ENCODE data around the gene CDCP2.
"Not testable (repeated sequence)": the region's sequence is repeated elsewhere in the genome, so short reads cannot be mapped to it uniquely, and the experiment has no call there.

Gene CDCP2

GRCh38 chr1:54167422-54168139 is 14.8 kb upstream of the CDCP2 start:
- TF ChIP-seq CTCF (IDR thresholded peaks at IDR 0.05; ENCODE audit: extremely low read depth, missing control alignments): no peak
- DNase-seq (ENCODE audit: low spot score): no peak

GRCh38 chr1:54166357-54166756 is 13.6 kb upstream of the CDCP2 start:
- not testable (repeated sequence) for DNase-seq (ENCODE audit: low spot score)

- no peak for DNase-seq (ENCODE audit: low spot score)
- no peak for TF ChIP-seq CTCF (IDR thresholded peaks at IDR 0.05; ENCODE audit: extremely low read depth, missing control alignments)
Measured at GRCh38 chr1:54165146-54165545, 12.3 kb upstream of the CDCP2 start.

GRCh38 chr1:54163573-54163972 is 10.8 kb upstream of the CDCP2 start:
- TF ChIP-seq CTCF (IDR thresholded peaks at IDR 0.05; ENCODE audit: extremely low read depth, missing control alignments): no peak
- no peak for DNase-seq (ENCODE audit: low spot score)

GRCh38 chr1:54163051-54163450 is 10.3 kb upstream of the CDCP2 start:
- no peak for TF ChIP-seq CTCF (IDR thresholded peaks at IDR 0.05; ENCODE audit: extremely low read depth, missing control alignments)
- DNase-seq (ENCODE audit: low spot score): no peak

- no peak for DNase-seq (ENCODE audit: low spot score)
- TF ChIP-seq CTCF (IDR thresholded peaks at IDR 0.05; ENCODE audit: extremely low read depth, missing control alignments): no peak
Measured at GRCh38 chr1:54161495-54162168, 8.8 kb upstream of the CDCP2 start.

- TF ChIP-seq CTCF (IDR thresholded peaks at IDR 0.05; ENCODE audit: extremely low read depth, missing control alignments): no peak
- no peak for DNase-seq (ENCODE audit: low spot score)
Measured at GRCh38 chr1:54160351-54160750, 7.6 kb upstream of the CDCP2 start.
